ENCODE results near the gene RRM2. TPM values are rescaled to one million over a fixed set of nuclear protein-coding genes. Genes with fewer than 3 reads are reported as not detected.

The RRM2 gene
- total RNA-seq, 1 experiment from 2014 or later: 129 TPM

GRCh38 chr2:10122500-10123280 is at the start of gene RRM2 (continued):
- TF ChIP-seq ZNF532 (CRISPR knock-in tag; IDR thresholded peaks at IDR 0.05; ENCODE audit: borderline replicate concordance): no peak

- Mint-ChIP-seq H3K9me3 (no peaks in the 10 kb centered on the region), H3K27ac (no peak overlapping the region; the same call in 1 of the 2 replicates), H3K4me3 (no peak overlapping the region), H3K4me1 (peaks cover 18% of the 10 kb centered on the region), H3K27me3 (ENCODE audit: low read depth) (peaks cover 22% of the 10 kb centered on the region), H3K36me3 (no peaks in the 10 kb centered on the region)
- DNase-seq (ENCODE audit: low spot score): no peak
- TF ChIP-seq OVOL2 (CRISPR knock-in tag; IDR thresholded peaks at IDR 0.05; ENCODE audit: borderline replicate concordance) (no peak), IRF1 (CRISPR knock-in tag; IDR thresholded peaks at IDR 0.05) (no peak), ZSCAN18 (CRISPR knock-in tag; IDR thresholded peaks at IDR 0.05) (no peak), NFATC4 (CRISPR knock-in tag; IDR thresholded peaks at IDR 0.05) (no peak), CDX4 (CRISPR knock-in tag; IDR thresholded peaks at IDR 0.05; ENCODE audit: borderline replicate concordance) (no peak)
- ChIA-PET POLR2A (interaction anchor here (1.1 to 1.5 kb wide), 2 partner anchors 46 to 274 kb away, joined by 3 read pairs; no protein-coding TSS in a partner anchor), CTCF (interaction anchor here (0.9 to 5.9 kb wide), 19 partner anchors 9 to 365 kb away, joined by 3 to 166 read pairs (median 15); no protein-coding TSS in a partner anchor)
- ATAC-seq: no peak
Measured at GRCh38 chr2:10073706-10074105, 48.8 kb upstream of the RRM2 start.

GRCh38 chr2:10075101-10075500 is 47.4 kb upstream of the RRM2 start:
- Mint-ChIP-seq H3K4me3 (no peak overlapping the region), H3K27ac (no peak overlapping the region), H3K9me3 (no peaks in the 10 kb centered on the region), H3K36me3 (no peaks in the 10 kb centered on the region; the same call in 1 of the 2 replicates), H3K4me1 (peaks cover 21% of the 10 kb centered on the region), H3K27me3 (ENCODE audit: low read depth) (peaks cover 28% of the 10 kb centered on the region)
- POLR2A ChIA-PET: no interaction called here
- CTCF ChIA-PET: interaction anchor here (4.5 to 5.2 kb wide), 2 partner anchors 15 to 22 kb away, joined by 68 to 166 read pairs; no protein-coding TSS in a partner anchor
- TF ChIP-seq JAZF1 (CRISPR knock-in tag; IDR thresholded peaks at IDR 0.05) (no peak), IRF2 (CRISPR knock-in tag; IDR thresholded peaks at IDR 0.05; ENCODE audit: borderline replicate concordance, low read depth) (no peak), ATF2 (CRISPR knock-in tag; IDR thresholded peaks at IDR 0.05; ENCODE audit: borderline replicate concordance, low read depth) (no peak), CTCF (IDR thresholded peaks at IDR 0.05) (no peak), USF1 (CRISPR knock-in tag; IDR thresholded peaks at IDR 0.05) (no peak)
- no peak for ATAC-seq
- no peak for DNase-seq (ENCODE audit: low spot score)

Data from WTC11 (cell line).